Fibroblast of lung (primary cell): Measurements from ENCODE around the gene SEC31A. TPM values are rescaled to one million over a fixed set of nuclear protein-coding genes. Genes with fewer than 3 reads are reported as not detected.

Source experiments
- DNase-seq, 2 donors: peaks; one replicate each; pipeline versions ENCODE4 v3.0.0 to v3.0.0-alpha.2; 2010; ENCODE audit warnings: low read depth in 2 of 2
- H2AFZ ChIP-seq: 2 replicates; pipeline ENCODE4 v1.5.1; 2012; ENCODE audit warnings: low read length, control low read depth, inconsistent platforms
- H3K27ac ChIP-seq: 2 replicates; pipeline ENCODE4 v1.5.1; 2011; ENCODE audit warnings: low read length, control low read depth; ENCODE audit not compliant: insufficient read depth
- H3K27me3 ChIP-seq: 2 replicates; pipeline ENCODE4 v1.5.1; 2011; ENCODE audit warnings: mild to moderate bottlenecking, low read length; ENCODE audit not compliant: control insufficient read depth, insufficient read depth
- H3K36me3 ChIP-seq: 2 replicates; pipeline ENCODE4 v1.5.1; 2011; ENCODE audit warnings: low read length; ENCODE audit not compliant: control insufficient read depth, insufficient read depth
- H3K4me1 ChIP-seq: 2 replicates; pipeline ENCODE4 v1.5.1; 2011; ENCODE audit warnings: low read length; ENCODE audit not compliant: control insufficient read depth, insufficient read depth; ENCODE audit errors: extremely low read depth
- H3K4me2 ChIP-seq: 2 replicates; pipeline ENCODE4 v1.5.1; 2011; ENCODE audit warnings: low read length, control low read depth; ENCODE audit not compliant: insufficient read depth; ENCODE audit errors: extremely low read depth
- H3K4me3 ChIP-seq, 4 experiments: fragments of 200-600 bp in 1 of 4; sonication (generic) in 1 of 4; replicated peaks in 1 of 4; 2 replicates each; pipeline ENCODE4 v1.5.1; 2011 to 2016; ENCODE audit warnings: low read length in 4 of 4, low read depth in 3 of 4, mild to moderate bottlenecking in 3 of 4, control low read depth in 2 of 4, inconsistent platforms in 1 of 4, mixed read lengths in 1 of 4; ENCODE audit not compliant: insufficient read depth in 1 of 4; ENCODE audit errors: control extremely low read depth in 1 of 4
- H3K79me2 ChIP-seq: 2 replicates; pipeline ENCODE4 v1.5.1; 2012; ENCODE audit warnings: mild to moderate bottlenecking, low read length, inconsistent platforms; ENCODE audit not compliant: control insufficient read depth, insufficient read depth
- H3K9ac ChIP-seq: 2 replicates; pipeline ENCODE4 v1.5.1; 2011; ENCODE audit warnings: mild to moderate bottlenecking, low read length, control low read depth; ENCODE audit not compliant: insufficient read depth
- H3K9me3 ChIP-seq: 2 replicates; pipeline ENCODE4 v1.5.1; 2012; ENCODE audit warnings: low read depth, low read length; ENCODE audit not compliant: control insufficient read depth, insufficient read depth
- H4K20me1 ChIP-seq: 2 replicates; pipeline ENCODE4 v1.5.1; 2011; ENCODE audit warnings: low read length; ENCODE audit not compliant: control insufficient read depth, insufficient read depth; ENCODE audit errors: extremely low read depth
- CTCF ChIP-seq, 2 donors: IDR thresholded peaks in 1 of 2; conservative IDR thresholded peaks in 1 of 2; 1 replicate in 1 of 2; 2 replicates in 1 of 2; pipeline ENCODE4 v1.5.1; 2011 to 2012; ENCODE audit warnings: low read length in 2 of 2, control low read depth in 1 of 2, inconsistent platforms in 1 of 2, low read depth in 1 of 2, mild to moderate bottlenecking in 1 of 2
- EZH2 ChIP-seq: IDR thresholded peaks from 2 replicates; pipeline ENCODE4 v1.5.1; 2012; ENCODE audit warnings: low read length, control low read depth, mild to moderate bottlenecking; ENCODE audit errors: missing control alignments
- polyA plus RNA-seq, 2 donors: library from polyadenylated mRNA; depleted of rRNA in 1 of 2; stranded (reverse) in 1 of 2; unstranded in 1 of 2; fragments of >200 nt; gene quantifications; 2 replicates each; pipeline ENCODE4 v1.2.1, GENCODE V29; 2011 to 2012; ENCODE audit warnings: missing spikeins in 1 of 2
- total RNA-seq: library from RNA; depleted of rRNA; stranded (reverse); fragments of >200 nt; gene quantifications from 2 replicates; pipeline ENCODE4 v1.2.1, GENCODE V29; 2014

Gene SEC31A
- total and polyA plus RNA-seq, 2 donors (not counting 1 experiment from before 2014, with no cell fraction given) = 342 to 472 TPM

GRCh38 chr4:82801910-82802521 is 88.9 kb downstream of the SEC31A start:
- no peaks in the 10 kb centered on the region for H3K79me2 ChIP-seq
- TF ChIP-seq CTCF (conservative IDR thresholded peaks at IDR 0.05 in 1 of 2, IDR thresholded peaks at IDR 0.05 in 1 of 2; ENCODE audit: low read depth in 1 of 2, low read length in 2 of 2) (peak; percentile 43 to 59), EZH2 (no peak)
- H3K9me3 ChIP-seq = no peaks in the 10 kb centered on the region
- no peaks in the 10 kb centered on the region for H3K4me1 ChIP-seq
- peaks cover 3% of the 10 kb centered on the region for H3K27me3 ChIP-seq
- no peaks in the 10 kb centered on the region for H3K36me3 ChIP-seq
- H4K20me1 ChIP-seq = no peaks in the 10 kb centered on the region
- H3K27ac ChIP-seq = no peak overlapping the region
- no peak overlapping the region for H2AFZ ChIP-seq
- no peak overlapping the region for H3K9ac ChIP-seq
- no peak overlapping the region for H3K4me2 ChIP-seq
- H3K4me3 ChIP-seq = no peak overlapping the region
- DNase-seq = peak in 1 of 2 donors; percentile 59

GRCh38 chr4:82799006-82799881 is 91.7 kb downstream of the SEC31A start:
- Histone ChIP-seq H3K4me2 (peak overlapping the region; percentile 88), H3K27ac (no peak overlapping the region), H2AFZ (peak overlapping the region; percentile 43), H3K27me3 (peaks cover 3% of the 10 kb centered on the region), H4K20me1 (no peaks in the 10 kb centered on the region), H3K9ac (no peak overlapping the region), H3K79me2 (no peaks in the 10 kb centered on the region), H3K4me1 (no peaks in the 10 kb centered on the region), H3K4me3 (peak overlapping the region; percentile 60 to 77 (median 64)), H3K36me3 (no peaks in the 10 kb centered on the region), H3K9me3 (no peaks in the 10 kb centered on the region)
- DNase-seq = no peak
- TF ChIP-seq EZH2 (no peak), CTCF (conservative IDR thresholded peaks at IDR 0.05 in 1 of 2, IDR thresholded peaks at IDR 0.05 in 1 of 2; ENCODE audit: low read depth in 1 of 2, low read length in 2 of 2) (no peak)

GRCh38 chr4:82798168-82799005 is 92.6 kb downstream of the SEC31A start, which contains the start of gene SCD5:
TSS of gene SCD5 (minus strand) at chr4:82798796. CDS start at chr4:82798537, 259 bp downstream.
- Histone ChIP-seq H3K27me3 (peaks cover 3% of the 10 kb centered on the region), H3K4me3 (peak within 1 kb of the TSS; percentile 60 to 77 (median 64)), H3K9ac (peak within 1 kb of the TSS; percentile 30), H3K4me1 (no peaks in the 10 kb centered on the region), H3K36me3 (no peaks in the 10 kb centered on the region), H3K79me2 (no peaks in the 10 kb centered on the region), H2AFZ (peak within 1 kb of the TSS; percentile 55), H3K4me2 (peak within 1 kb of the TSS; percentile 93), H3K27ac (no peak within 1 kb of the TSS), H3K9me3 (no peaks in the 10 kb centered on the region), H4K20me1 (no peaks in the 10 kb centered on the region)
- TF ChIP-seq CTCF (conservative IDR thresholded peaks at IDR 0.05 in 1 of 2, IDR thresholded peaks at IDR 0.05 in 1 of 2; ENCODE audit: low read depth in 1 of 2, low read length in 2 of 2) (no peak), EZH2 (no peak)
- peak; percentile 78 to 84 for DNase-seq
